HUES64 (cell line): ENCODE measurements around the gene PPP6R3. TPM values are rescaled to one million over a fixed set of nuclear protein-coding genes. Genes with fewer than 3 reads are reported as not detected.

ENCODE experiments used
- H3K27ac ChIP-seq: 2 replicates; pipeline ENCODE4 v1.7.0; 2013; ENCODE audit warnings: low read depth, low read length, inconsistent platforms
- H3K27me3 ChIP-seq: 2 replicates; pipeline ENCODE4 v1.6.1; 2013; ENCODE audit warnings: mild to moderate bottlenecking, low read length; ENCODE audit not compliant: insufficient read depth
- H3K36me3 ChIP-seq: 2 replicates; pipeline ENCODE4 v1.6.1; 2013; ENCODE audit warnings: mild to moderate bottlenecking, low read length; ENCODE audit not compliant: insufficient read depth
- H3K4me1 ChIP-seq: 2 replicates; pipeline ENCODE4 v1.6.1; 2013; ENCODE audit warnings: mild to moderate bottlenecking, low read length, moderate library complexity; ENCODE audit not compliant: insufficient read depth
- H3K4me3 ChIP-seq: 2 replicates; pipeline ENCODE4 v1.5.1; 2013; ENCODE audit warnings: mild to moderate bottlenecking, low read length, moderate library complexity
- H3K9ac ChIP-seq: 2 replicates; pipeline ENCODE4 v1.6.1; 2013; ENCODE audit warnings: mild to moderate bottlenecking, low read depth, low read length
- H3K9me3 ChIP-seq: 2 replicates; pipeline ENCODE4 v1.6.1; 2013; ENCODE audit warnings: low read depth, low read length; ENCODE audit not compliant: insufficient read depth
- WGBS: fragments of 150-250, 120-280 bp; methylation state at CpG from one replicate; pipeline ENCODE4 v1.1.7; 2013; ENCODE audit warnings: missing lambda C conversion rate; 5-methylcytosine and 5-hydroxymethylcytosine counted together
- polyA plus RNA-seq, 2 experiments: library from polyadenylated mRNA; stranded (reverse); fragments of 50-300 nt; gene quantifications; one replicate each; pipeline ENCODE4 v1.2.3, GENCODE V29; 2013

The PPP6R3 gene, protein sequence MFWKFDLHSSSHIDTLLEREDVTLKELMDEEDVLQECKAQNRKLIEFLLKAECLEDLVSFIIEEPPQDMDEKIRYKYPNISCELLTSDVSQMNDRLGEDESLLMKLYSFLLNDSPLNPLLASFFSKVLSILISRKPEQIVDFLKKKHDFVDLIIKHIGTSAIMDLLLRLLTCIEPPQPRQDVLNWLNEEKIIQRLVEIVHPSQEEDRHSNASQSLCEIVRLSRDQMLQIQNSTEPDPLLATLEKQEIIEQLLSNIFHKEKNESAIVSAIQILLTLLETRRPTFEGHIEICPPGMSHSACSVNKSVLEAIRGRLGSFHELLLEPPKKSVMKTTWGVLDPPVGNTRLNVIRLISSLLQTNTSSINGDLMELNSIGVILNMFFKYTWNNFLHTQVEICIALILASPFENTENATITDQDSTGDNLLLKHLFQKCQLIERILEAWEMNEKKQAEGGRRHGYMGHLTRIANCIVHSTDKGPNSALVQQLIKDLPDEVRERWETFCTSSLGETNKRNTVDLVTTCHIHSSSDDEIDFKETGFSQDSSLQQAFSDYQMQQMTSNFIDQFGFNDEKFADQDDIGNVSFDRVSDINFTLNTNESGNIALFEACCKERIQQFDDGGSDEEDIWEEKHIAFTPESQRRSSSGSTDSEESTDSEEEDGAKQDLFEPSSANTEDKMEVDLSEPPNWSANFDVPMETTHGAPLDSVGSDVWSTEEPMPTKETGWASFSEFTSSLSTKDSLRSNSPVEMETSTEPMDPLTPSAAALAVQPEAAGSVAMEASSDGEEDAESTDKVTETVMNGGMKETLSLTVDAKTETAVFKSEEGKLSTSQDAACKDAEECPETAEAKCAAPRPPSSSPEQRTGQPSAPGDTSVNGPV
- 82.7 TPM for polyA plus RNA-seq (2013, experiment 1 of 2)
- polyA plus RNA-seq (2013, experiment 2 of 2) = 87.9 TPM

DNA sequence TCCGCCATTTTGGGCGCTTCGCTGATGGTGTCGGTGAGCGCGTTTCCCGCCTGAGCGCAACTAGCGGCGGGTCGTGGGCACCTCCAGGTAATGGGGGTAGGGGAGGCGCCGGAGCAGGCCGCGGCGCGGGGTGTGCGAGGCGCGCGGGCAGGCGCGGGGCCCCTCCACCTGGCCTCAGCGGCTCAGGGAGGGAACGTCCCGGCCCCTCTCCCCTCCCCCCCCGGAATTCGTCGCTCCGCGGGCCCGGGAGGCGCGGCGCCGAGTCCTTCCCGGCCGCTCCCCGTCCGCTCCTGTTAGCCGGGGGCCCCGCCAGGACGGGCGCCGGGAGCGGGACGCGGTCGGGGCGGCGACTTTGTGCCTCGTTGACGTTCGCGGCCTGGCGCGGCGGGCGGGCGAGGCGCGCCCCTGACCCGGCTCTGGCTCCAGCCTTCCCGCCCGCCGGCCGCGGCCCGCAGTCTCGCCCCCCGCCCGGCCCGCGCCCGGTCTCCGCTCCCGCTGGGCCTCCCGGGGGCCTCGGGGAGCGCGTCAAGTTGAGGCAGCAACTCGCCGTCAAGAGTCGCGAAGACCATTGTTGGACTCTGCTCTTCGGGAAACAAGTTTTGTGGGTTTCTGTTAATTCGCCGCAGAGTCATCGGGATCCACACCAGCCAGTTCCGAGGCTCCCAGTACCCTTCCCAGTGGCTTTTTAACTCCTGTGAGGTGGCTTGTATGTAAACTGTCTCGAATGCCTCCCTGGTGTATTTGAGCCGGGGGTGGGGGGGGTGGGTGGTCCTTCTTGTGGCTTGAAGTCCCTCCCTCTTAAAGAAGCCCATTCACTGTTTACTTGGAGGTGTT, at the start of gene PPP6R3:
Gene PPP6R3, plus strand, starts transcription at position 12 of the 834 bp plus-strand sequence. CDS start 76,913 bp downstream, outside the sequence.
- Histone ChIP-seq H3K27ac (peak within 1 kb of the TSS; percentile 97), H3K4me1 (peaks cover 16% of the 10 kb centered on the region), H3K4me3 (peak within 1 kb of the TSS; percentile 87), H3K9me3 (no peaks in the 10 kb centered on the region), H3K27me3 (no peaks in the 10 kb centered on the region), H3K36me3 (0 out of 2 replicates have a peak, but pooled peaks cover 3% of the 10 kb centered on the region), H3K9ac (peak within 1 kb of the TSS; percentile 97)
- WGBS = under 1% methylated on average over 92 of the region's 92 CpGs

DNA sequence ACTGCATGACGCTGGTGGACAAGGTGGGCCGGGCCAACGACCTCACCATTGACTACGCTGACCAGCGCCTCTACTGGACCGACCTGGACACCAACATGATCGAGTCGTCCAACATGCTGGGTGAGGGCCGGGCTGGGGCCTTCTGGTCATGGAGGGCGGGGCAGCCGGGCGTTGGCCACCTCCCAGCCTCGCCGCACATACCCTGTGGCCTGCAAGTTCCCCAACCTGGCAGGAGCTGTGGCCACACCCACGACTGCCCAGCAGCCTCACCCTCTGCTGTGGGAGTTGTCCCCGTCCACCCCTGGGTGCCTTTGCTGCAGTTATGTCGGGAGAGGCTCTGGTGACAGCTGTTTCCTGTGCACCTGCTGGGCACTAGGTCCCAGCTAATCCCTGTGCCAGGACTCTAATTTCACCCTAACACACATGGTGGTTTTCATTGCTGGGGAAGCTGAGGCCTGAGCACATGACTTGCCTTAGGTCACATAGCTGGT, 49.0 kb upstream of the PPP6R3 start:
- Histone ChIP-seq H3K4me1 (no peaks in the 10 kb centered on the region), H3K4me3 (no peak overlapping the region), H3K36me3 (peaks cover 71% of the 10 kb centered on the region), H3K27me3 (no peaks in the 10 kb centered on the region), H3K9ac (no peak overlapping the region), H3K27ac (no peak overlapping the region), H3K9me3 (no peaks in the 10 kb centered on the region)
- 95% methylated on average over 17 of the region's 17 CpGs for WGBS

DNA sequence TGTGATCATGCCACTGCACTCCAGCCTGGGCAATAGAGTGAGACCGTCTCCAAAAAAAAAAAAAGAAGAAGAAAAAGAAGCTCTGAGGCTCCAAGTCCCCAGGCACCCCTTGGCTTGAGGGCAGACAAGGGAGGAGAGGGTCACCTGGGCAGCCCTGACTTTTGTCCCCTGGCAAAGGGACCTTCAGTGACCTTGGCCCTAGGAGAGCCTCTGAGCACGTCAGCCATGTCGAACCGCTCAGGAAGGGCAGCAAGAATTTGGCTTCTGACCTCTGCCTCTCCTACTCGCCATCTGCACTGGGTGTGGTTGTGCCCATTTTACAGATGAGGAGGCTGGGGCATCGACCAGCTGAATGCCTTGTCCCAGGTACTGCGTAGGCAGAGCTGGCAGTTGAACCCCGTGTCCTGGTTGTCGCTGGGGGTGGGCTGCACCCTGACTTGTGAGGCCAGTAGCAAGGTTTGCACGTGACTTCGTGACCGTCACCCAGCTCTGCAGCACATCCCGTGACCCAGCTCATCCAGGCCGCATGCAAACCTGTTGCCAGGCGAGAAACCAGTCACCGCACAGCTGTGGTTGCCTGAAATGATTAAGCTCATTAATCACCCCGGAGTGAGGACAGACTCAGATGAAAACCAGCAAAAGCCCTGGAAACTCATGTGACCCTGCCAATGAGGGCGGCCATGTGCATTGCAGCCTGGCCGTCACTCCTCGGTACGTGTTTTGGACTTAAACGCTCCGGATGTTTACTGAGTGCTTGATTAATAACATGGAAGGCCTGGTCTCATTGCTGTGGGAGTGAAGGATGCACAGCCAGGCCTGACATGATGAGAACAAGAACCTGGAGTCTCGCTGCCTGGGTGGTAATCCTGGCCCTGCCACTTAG, 47.7 kb upstream of the PPP6R3 start:
- Histone ChIP-seq H3K4me3 (no peak overlapping the region), H3K27me3 (no peaks in the 10 kb centered on the region), H3K4me1 (no peaks in the 10 kb centered on the region), H3K9me3 (no peaks in the 10 kb centered on the region), H3K36me3 (peaks cover 68% of the 10 kb centered on the region), H3K27ac (no peak overlapping the region), H3K9ac (no peak overlapping the region)
- WGBS = 95% methylated on average over 24 of the region's 24 CpGs

DNA sequence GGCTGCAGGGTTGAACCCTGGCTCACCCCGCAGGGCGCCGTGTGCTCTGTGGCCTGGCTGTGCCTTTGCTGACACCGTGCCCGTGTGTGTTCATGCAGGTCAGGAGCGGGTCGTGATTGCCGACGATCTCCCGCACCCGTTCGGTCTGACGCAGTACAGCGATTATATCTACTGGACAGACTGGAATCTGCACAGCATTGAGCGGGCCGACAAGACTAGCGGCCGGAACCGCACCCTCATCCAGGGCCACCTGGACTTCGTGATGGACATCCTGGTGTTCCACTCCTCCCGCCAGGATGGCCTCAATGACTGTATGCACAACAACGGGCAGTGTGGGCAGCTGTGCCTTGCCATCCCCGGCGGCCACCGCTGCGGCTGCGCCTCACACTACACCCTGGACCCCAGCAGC, 47.0 kb upstream of the PPP6R3 start:
- Histone ChIP-seq H3K9ac (no peak overlapping the region), H3K27me3 (no peaks in the 10 kb centered on the region), H3K4me3 (no peak overlapping the region), H3K9me3 (no peaks in the 10 kb centered on the region), H3K36me3 (peaks cover 67% of the 10 kb centered on the region), H3K4me1 (no peaks in the 10 kb centered on the region), H3K27ac (no peak overlapping the region)
- 95% methylated on average over 27 of the region's 27 CpGs for WGBS

DNA sequence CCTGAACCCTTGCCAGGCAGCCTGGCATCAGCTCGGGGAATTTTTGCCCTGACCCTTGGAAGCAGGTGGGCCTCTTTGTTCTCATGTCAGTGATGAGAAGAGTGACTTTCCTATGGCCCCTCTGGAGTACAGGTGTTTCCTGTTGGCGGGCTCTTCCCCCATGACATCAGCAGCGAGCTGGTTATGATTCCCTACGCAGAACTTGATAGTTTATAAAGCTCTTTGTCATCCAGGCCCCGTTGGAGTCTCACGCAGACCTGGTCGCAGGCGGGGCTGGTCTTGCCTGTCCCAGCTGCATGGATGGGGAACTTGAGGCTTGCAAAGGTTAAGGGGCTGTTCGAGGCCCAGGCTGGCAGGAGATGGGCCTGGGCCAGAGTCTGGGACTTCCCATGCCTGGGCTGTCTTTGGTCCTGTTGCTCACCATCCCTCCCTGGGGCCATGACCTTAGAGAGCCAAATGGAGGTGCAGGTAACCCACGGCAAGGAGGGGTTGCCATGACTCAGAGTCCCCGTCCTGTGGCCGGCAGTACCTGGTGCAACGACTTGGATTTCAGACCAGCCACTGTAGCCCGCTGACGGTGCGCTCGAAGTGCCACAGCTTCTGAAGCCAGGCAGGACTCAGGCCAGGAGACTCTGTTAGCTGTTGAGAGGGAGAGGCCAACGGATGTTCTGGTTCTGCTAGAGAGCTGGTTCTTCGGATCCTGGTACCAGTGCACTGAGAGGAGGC, 45.9 kb upstream of the PPP6R3 start:
- H3K4me3 ChIP-seq = no peak overlapping the region
- 95% methylated on average over 19 of the region's 19 CpGs for WGBS
- H3K9ac ChIP-seq = no peak overlapping the region
- no peaks in the 10 kb centered on the region for H3K27me3 ChIP-seq
- H3K9me3 ChIP-seq = no peaks in the 10 kb centered on the region
- no peaks in the 10 kb centered on the region for H3K4me1 ChIP-seq
- H3K36me3 ChIP-seq = peaks cover 65% of the 10 kb centered on the region
- no peak overlapping the region for H3K27ac ChIP-seq

DNA sequence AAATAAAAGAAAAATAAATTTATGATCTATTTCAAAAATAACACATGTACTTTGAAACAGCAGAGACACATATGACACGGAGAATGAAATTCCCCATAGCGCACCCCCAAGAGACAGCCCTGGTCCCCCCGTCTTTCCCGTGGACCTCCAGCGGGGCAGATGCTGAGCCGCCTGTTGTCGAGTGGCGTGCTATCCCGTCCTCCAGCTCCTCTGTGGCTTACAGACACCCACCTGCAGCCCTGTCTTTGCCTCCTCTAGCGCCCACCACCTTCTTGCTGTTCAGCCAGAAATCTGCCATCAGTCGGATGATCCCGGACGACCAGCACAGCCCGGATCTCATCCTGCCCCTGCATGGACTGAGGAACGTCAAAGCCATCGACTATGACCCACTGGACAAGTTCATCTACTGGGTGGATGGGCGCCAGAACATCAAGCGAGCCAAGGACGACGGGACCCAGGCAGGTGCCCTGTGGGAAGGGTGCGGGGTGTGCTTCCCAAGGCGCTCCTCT, 44.4 kb upstream of the PPP6R3 start:
- no peak overlapping the region for H3K4me3 ChIP-seq

DNA sequence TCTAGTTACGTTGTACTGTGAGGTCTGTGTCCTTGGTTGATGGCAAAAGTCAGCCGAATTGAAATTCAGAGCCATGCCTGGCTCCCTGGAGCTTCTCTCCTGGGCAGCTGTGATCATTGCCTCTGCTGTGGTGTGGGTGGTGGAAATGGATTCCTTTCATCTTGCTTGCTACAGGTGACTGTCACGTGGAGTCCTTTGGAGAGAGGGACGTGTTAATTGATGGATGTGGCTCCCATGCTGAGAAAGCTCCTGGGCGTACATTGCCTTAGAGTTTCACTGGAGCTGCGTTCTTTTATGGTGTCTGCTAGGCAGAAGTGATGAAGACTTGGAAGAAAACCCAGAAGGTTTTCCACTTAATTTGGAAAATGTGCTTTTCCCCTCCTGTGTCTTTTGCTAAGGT, 41.9 kb upstream of the PPP6R3 start:
- Histone ChIP-seq H3K36me3 (peaks cover 27% of the 10 kb centered on the region), H3K4me3 (no peak overlapping the region), H3K27me3 (no peaks in the 10 kb centered on the region), H3K4me1 (no peaks in the 10 kb centered on the region), H3K9me3 (no peaks in the 10 kb centered on the region), H3K9ac (no peak overlapping the region), H3K27ac (no peak overlapping the region)
- 77% methylated on average over 6 of the region's 6 CpGs for WGBS

More for the DNA sequence above, 44.4 kb upstream of the PPP6R3 start:
- Histone ChIP-seq H3K27ac (no peak overlapping the region), H3K36me3 (peaks cover 52% of the 10 kb centered on the region), H3K9me3 (no peaks in the 10 kb centered on the region), H3K4me1 (no peaks in the 10 kb centered on the region), H3K27me3 (no peaks in the 10 kb centered on the region), H3K9ac (no peak overlapping the region)
- 95% methylated on average over 22 of the region's 22 CpGs for WGBS

DNA sequence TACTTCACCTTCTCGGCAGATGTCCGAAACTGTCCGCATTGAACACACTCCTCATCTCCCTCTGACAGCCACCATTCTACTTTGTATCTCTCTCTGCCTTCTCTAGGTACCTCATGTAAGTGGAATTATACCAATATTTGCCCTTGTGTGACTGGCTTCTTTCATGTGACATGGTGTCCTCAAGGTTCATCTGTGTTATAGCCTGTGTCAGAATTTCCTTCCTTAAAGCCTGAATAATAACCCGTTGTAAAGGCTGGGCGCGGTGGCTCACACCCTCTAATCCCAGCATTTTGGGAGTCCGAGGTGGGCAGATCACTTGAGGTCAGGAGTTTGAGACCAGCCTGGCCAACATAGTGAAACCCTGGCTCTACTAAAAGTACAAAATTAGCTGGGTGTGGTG, 40.4 kb upstream of the PPP6R3 start:
- no peak overlapping the region for H3K4me3 ChIP-seq

DNA sequence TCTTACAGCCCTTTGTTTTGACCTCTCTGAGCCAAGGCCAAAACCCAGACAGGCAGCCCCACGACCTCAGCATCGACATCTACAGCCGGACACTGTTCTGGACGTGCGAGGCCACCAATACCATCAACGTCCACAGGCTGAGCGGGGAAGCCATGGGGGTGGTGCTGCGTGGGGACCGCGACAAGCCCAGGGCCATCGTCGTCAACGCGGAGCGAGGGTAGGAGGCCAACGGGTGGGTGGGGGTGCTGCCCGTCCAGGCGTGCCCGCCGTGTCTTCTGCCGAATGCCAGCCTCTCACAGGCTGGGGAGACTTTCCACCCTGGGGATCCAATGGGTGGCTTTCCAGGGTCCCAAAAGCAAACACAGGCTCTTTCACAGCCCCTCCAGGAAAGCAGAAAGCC, 37.1 kb upstream of the PPP6R3 start:
- no peak overlapping the region for H3K27ac ChIP-seq
- H3K4me1 ChIP-seq = no peaks in the 10 kb centered on the region
- H3K4me3 ChIP-seq = no peak overlapping the region
- H3K9ac ChIP-seq = no peak overlapping the region
- 97% methylated on average over 21 of the region's 21 CpGs for WGBS
- H3K9me3 ChIP-seq = no peaks in the 10 kb centered on the region
- peaks cover 23% of the 10 kb centered on the region for H3K36me3 ChIP-seq
- no peaks in the 10 kb centered on the region for H3K27me3 ChIP-seq

More for the DNA sequence above, 40.4 kb upstream of the PPP6R3 start:
- Histone ChIP-seq H3K9ac (no peak overlapping the region), H3K27ac (no peak overlapping the region), H3K4me1 (no peaks in the 10 kb centered on the region), H3K27me3 (no peaks in the 10 kb centered on the region), H3K9me3 (no peaks in the 10 kb centered on the region), H3K36me3 (peaks cover 17% of the 10 kb centered on the region)
- WGBS = 99% methylated on average over 7 of the region's 7 CpGs
